Effector memory CD4-positive, alpha-beta T cell (primary cell): ENCODE results near the gene SHC3.

ENCODE experiments used
- DNase-seq, 3 donors: peaks; one replicate each; pipeline ENCODE4 v3.0.0-alpha.2; 2020
- H3K27ac ChIP-seq: 2 replicates; pipeline ENCODE4 v1.7.0; 2013; ENCODE audit warnings: mild to moderate bottlenecking, low read length, moderate library complexity; ENCODE audit not compliant: insufficient read depth, poor library complexity, severe bottlenecking
- H3K27me3 ChIP-seq: replicated peaks from 2 replicates; pipeline ENCODE4 v1.7.0; 2013; ENCODE audit warnings: mild to moderate bottlenecking, low read length; ENCODE audit not compliant: insufficient read depth, control insufficient read depth, poor library complexity, severe bottlenecking
- H3K36me3 ChIP-seq: 2 replicates; pipeline ENCODE4 v1.7.0; 2013; ENCODE audit warnings: mild to moderate bottlenecking, low read length, moderate library complexity; ENCODE audit not compliant: control insufficient read depth, insufficient read depth
- H3K4me1 ChIP-seq: 2 replicates; pipeline ENCODE4 v1.7.0; 2013; ENCODE audit warnings: low read length, mild to moderate bottlenecking; ENCODE audit not compliant: control insufficient read depth, insufficient read depth, poor library complexity, severe bottlenecking
- H3K4me3 ChIP-seq: 2 replicates; pipeline ENCODE4 v1.7.0; 2013; ENCODE audit warnings: low read length, low read depth, mild to moderate bottlenecking; ENCODE audit not compliant: insufficient read depth, poor library complexity, severe bottlenecking
- H3K9me3 ChIP-seq: 2 replicates; pipeline ENCODE4 v1.7.0; 2013; ENCODE audit warnings: mild to moderate bottlenecking, low read length, moderate library complexity; ENCODE audit not compliant: control insufficient read depth

Gene SHC3

GRCh38 chr9:89095761-89096528 lies 82.7 kb downstream of the SHC3 start:
- Histone ChIP-seq H3K4me1 (no peaks in the 10 kb centered on the region), H3K27ac (no peak overlapping the region), H3K36me3 (no peaks in the 10 kb centered on the region), H3K27me3 (no peaks in the 10 kb centered on the region), H3K4me3 (no peak overlapping the region), H3K9me3 (no peaks in the 10 kb centered on the region)
- DNase-seq = no peak

GRCh38 chr9:89093201-89093975 lies 85.2 kb downstream of the SHC3 start:
- H3K27me3 ChIP-seq = no peaks in the 10 kb centered on the region
- no peak overlapping the region for H3K27ac ChIP-seq
- H3K9me3 ChIP-seq = no peaks in the 10 kb centered on the region
- no peak overlapping the region for H3K4me3 ChIP-seq
- DNase-seq = no peak
- H3K4me1 ChIP-seq = no peaks in the 10 kb centered on the region
- H3K36me3 ChIP-seq = no peaks in the 10 kb centered on the region

- Histone ChIP-seq H3K9me3 (no peaks in the 10 kb centered on the region), H3K27ac (no peak overlapping the region), H3K27me3 (no peaks in the 10 kb centered on the region), H3K4me1 (no peaks in the 10 kb centered on the region), H3K4me3 (no peak overlapping the region), H3K36me3 (no peaks in the 10 kb centered on the region)
- DNase-seq = no peak
Measured at GRCh38 chr9:89089176-89089575, 89.4 kb downstream of the SHC3 start.

- no peaks in the 10 kb centered on the region for H3K4me1 ChIP-seq
- H3K9me3 ChIP-seq = no peaks in the 10 kb centered on the region
- no peaks in the 10 kb centered on the region for H3K27me3 ChIP-seq
- H3K27ac ChIP-seq = no peak overlapping the region
- DNase-seq = no peak
- no peaks in the 10 kb centered on the region for H3K36me3 ChIP-seq
- no peak overlapping the region for H3K4me3 ChIP-seq
Measured at GRCh38 chr9:89083626-89084025, 95.0 kb downstream of the SHC3 start.

GRCh38 chr9:89080193-89080592 lies 98.4 kb downstream of the SHC3 start:
- H3K4me1 ChIP-seq = no peaks in the 10 kb centered on the region
- no peaks in the 10 kb centered on the region for H3K27me3 ChIP-seq
- no peak for DNase-seq
- H3K4me3 ChIP-seq = no peak overlapping the region
- H3K9me3 ChIP-seq = no peaks in the 10 kb centered on the region
- no peaks in the 10 kb centered on the region for H3K36me3 ChIP-seq
- H3K27ac ChIP-seq = no peak overlapping the region

GRCh38 chr9:89079391-89079790 lies 99.2 kb downstream of the SHC3 start:
- no peak overlapping the region for H3K4me3 ChIP-seq
- no peaks in the 10 kb centered on the region for H3K9me3 ChIP-seq
- H3K27ac ChIP-seq = no peak overlapping the region
- no peaks in the 10 kb centered on the region for H3K36me3 ChIP-seq
- H3K4me1 ChIP-seq = no peaks in the 10 kb centered on the region
- no peaks in the 10 kb centered on the region for H3K27me3 ChIP-seq
- DNase-seq = no peak

- H3K27ac ChIP-seq = no peak overlapping the region
- H3K27me3 ChIP-seq = no peaks in the 10 kb centered on the region
- DNase-seq = no peak
Measured at GRCh38 chr9:89078860-89079259, 99.8 kb downstream of the SHC3 start.

GRCh38 chr9:89078421-89078820 lies 100.2 kb downstream of the SHC3 start:
- Histone ChIP-seq H3K27me3 (no peaks in the 10 kb centered on the region), H3K9me3 (no peaks in the 10 kb centered on the region), H3K27ac (no peak overlapping the region), H3K4me3 (no peak overlapping the region), H3K36me3 (no peaks in the 10 kb centered on the region), H3K4me1 (no peaks in the 10 kb centered on the region)
- DNase-seq = no peak

More at GRCh38 chr9:89078860-89079259, 99.8 kb downstream of the SHC3 start:
- no peaks in the 10 kb centered on the region for H3K36me3 ChIP-seq
- no peaks in the 10 kb centered on the region for H3K9me3 ChIP-seq
- no peak overlapping the region for H3K4me3 ChIP-seq
- no peaks in the 10 kb centered on the region for H3K4me1 ChIP-seq

GRCh38 chr9:89077519-89077918 lies 101.1 kb downstream of the SHC3 start:
- Histone ChIP-seq H3K27me3 (no peaks in the 10 kb centered on the region), H3K4me1 (no peaks in the 10 kb centered on the region), H3K9me3 (no peaks in the 10 kb centered on the region), H3K36me3 (no peaks in the 10 kb centered on the region), H3K4me3 (no peak overlapping the region), H3K27ac (no peak overlapping the region)
- DNase-seq = no peak

GRCh38 chr9:89073397-89073796 lies 105.2 kb downstream of the SHC3 start:
- Histone ChIP-seq H3K9me3 (no peaks in the 10 kb centered on the region), H3K27me3 (no peaks in the 10 kb centered on the region), H3K4me3 (no peak overlapping the region), H3K36me3 (no peaks in the 10 kb centered on the region), H3K27ac (no peak overlapping the region), H3K4me1 (no peaks in the 10 kb centered on the region)
- no peak for DNase-seq
